Sigmoid colon (tissue), 7 donors: Measurements from ENCODE around the gene PLBD1. TPM values are rescaled to one million over a fixed set of nuclear protein-coding genes. Genes with fewer than 3 reads are reported as not detected.

ENCODE experiments used
- DNase-seq: peaks from one replicate; pipeline ENCODE4 v3.0.0-alpha.2; 2019
- H3K27ac ChIP-seq, 4 donors: fragments of 200-600 bp; sonication (generic); one replicate each; pipeline ENCODE4 v1.5.1; 2016 to 2019; ENCODE audit warnings: mild to moderate bottlenecking in 1 of 4
- H3K27me3 ChIP-seq, 3 donors: fragments of 200-600 bp; sonication (generic); one replicate each; pipeline ENCODE4 v1.5.1; 2019; ENCODE audit warnings: mild to moderate bottlenecking in 1 of 3
- H3K36me3 ChIP-seq, 4 donors: fragments of 200-600 bp; sonication (generic); one replicate each; pipeline ENCODE4 v1.5.1; 2016 to 2019
- H3K4me1 ChIP-seq, 4 donors: fragments of 200-600 bp; sonication (generic); one replicate each; pipeline ENCODE4 v1.5.1; 2017 to 2019
- H3K4me3 ChIP-seq, 4 donors: fragments of 200-600 bp; sonication (generic); one replicate each; pipeline ENCODE4 v1.5.1; 2017 to 2019; ENCODE audit warnings: mild to moderate bottlenecking in 2 of 4, moderate library complexity in 1 of 4
- H3K9me3 ChIP-seq, 4 donors: fragments of 200-600 bp in 3 of 4; sonication (generic) in 3 of 4; one replicate each; pipeline versions ENCODE4 v1.5.1 to v1.6.1; 2013 to 2019
- CTCF ChIP-seq, 4 experiments: fragments of 450-650 bp in 3 of 4; fragments of 200-600 bp in 1 of 4; IDR thresholded peaks; one replicate each; pipeline ENCODE4 v1.5.1; 2016 to 2019; ENCODE audit warnings: antibody characterized with exemption in 4 of 4, mild to moderate bottlenecking in 3 of 4, moderate library complexity in 2 of 4
- EP300 ChIP-seq, 4 donors: sonication (generic); formaldehyde crosslinking; IDR thresholded peaks; one replicate each; pipeline ENCODE4 v1.6.1; 2017; ENCODE audit warnings: antibody characterized with exemption in 4 of 4
- POLR2A ChIP-seq, 2 donors: fragments of 450-650 bp; IDR thresholded peaks; one replicate each; pipeline ENCODE4 v1.6.1; 2016; ENCODE audit warnings: antibody characterized with exemption in 2 of 2, mild to moderate bottlenecking in 2 of 2, moderate library complexity in 2 of 2
- POLR2AphosphoS5 ChIP-seq, 4 donors: sonication (generic); formaldehyde crosslinking; IDR thresholded peaks; one replicate each; pipeline ENCODE4 v1.6.1; 2017; ENCODE audit warnings: antibody characterized with exemption in 4 of 4
- WGBS, 2 donors: extraction: QIAGEN DNeasy Blood & Tissue Kit; methylation state at CpG; one replicate each; pipeline ENCODE4 v1.1.7; 2013; 5-methylcytosine and 5-hydroxymethylcytosine counted together
- intact Hi-C: fragments of 100-400 bp; cut with DNase I; formaldehyde crosslinking; loops from one replicate; pipeline ENCODE4 v1.15.1; 2023
- polyA plus RNA-seq, 3 donors: library from polyadenylated mRNA; stranded (reverse); fragments of 200-250 nt; gene quantifications; one replicate each; pipeline ENCODE4 v1.2.3, GENCODE V29; 2013
- total RNA-seq, 4 donors: library from RNA; depleted of rRNA; stranded (reverse); fragments of >200 nt; gene quantifications; one replicate each; pipeline ENCODE4 v1.1.0, GENCODE V29; 2016
- donor health status: healthy with polysubstance abuse.
- donor health status: Bipolar disorder and iron deficiency.
- donor health status: healthy.

The PLBD1 gene
- total RNA-seq (10 to 100 TPM in 2 of 4 donors, 1 to 10 TPM in 2; 8.7 to 16.2 (median 11.8) TPM), polyA plus RNA-seq (10 to 100 TPM; 15.6 to 24.4 (median 18.3) TPM)

DNA sequence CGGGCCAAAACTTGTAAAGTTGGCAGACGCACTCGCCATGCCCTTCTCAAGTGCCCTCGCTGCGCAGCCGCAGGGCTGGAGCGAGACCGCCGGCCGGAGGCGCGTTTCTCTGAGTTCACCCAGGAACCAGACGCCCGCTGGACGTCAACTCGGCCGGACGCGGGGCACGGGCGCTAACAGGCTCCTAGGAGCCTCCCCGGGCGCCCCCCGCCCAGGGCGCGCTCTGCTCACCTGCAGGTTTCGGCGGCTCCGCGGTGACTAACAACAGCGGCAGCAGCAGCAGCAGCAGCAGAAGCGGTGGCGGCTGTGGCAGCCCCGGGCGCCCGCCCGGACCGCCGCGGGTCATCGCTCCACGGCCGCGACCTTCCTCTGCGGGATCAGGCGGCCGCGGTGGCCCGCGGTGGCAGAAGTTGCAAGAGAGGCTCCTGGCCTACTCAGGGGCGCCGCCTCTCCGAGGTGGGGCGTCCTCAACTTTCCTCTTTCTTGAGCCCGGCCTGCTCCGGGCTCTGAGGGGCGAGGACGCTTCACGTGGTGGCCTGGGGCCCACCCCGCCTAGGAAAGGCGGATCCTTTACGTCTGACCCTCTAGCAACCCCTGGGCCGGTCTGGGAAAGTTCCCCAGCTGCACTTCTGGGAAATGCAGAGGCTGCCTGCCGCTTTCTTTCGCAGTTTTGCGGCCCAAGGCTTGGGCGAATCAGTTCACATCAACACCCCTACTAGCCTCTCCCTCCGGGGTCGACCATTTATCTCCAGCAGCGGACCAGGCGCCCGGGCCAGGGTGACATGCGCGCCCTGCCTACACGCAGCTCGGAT lies at the start of gene PLBD1:
Gene PLBD1, minus strand, starts transcription at position 533 of the 812 bp plus-strand sequence. Its CDS starts 187 bp downstream, at position 346.
- DNase-seq: peak; percentile 85
- no peaks in the 10 kb centered on the region for H3K27me3 ChIP-seq
- TF ChIP-seq POLR2AphosphoS5 (IDR thresholded peaks at IDR 0.05): peak in 3 of 4 donors; percentile 51 to 58 (median 56)
- no peak for TF ChIP-seq EP300 (IDR thresholded peaks at IDR 0.05)
- TF ChIP-seq CTCF (IDR thresholded peaks at IDR 0.05): no peak
- peak within 1 kb of the TSS; percentile 65 to 79 (median 74) for H3K27ac ChIP-seq
- no peaks in the 10 kb centered on the region for H3K36me3 ChIP-seq
- no peaks in the 10 kb centered on the region for H3K9me3 ChIP-seq
- intact Hi-C loops: loop anchor here (5.0 kb wide), 1 partner anchor 200 kb away; the partner anchor contains the start of gene ATF7IP
- peaks cover 0 to 14% (median 10%) of the 10 kb centered on the region in 4 donors for H3K4me1 ChIP-seq
- H3K4me3 ChIP-seq: peak within 1 kb of the TSS; percentile 50 to 68 (median 62)
- 2 to 6% methylated on average over 76 of the region's 76 CpGs for WGBS, 2 donors

GRCh38 chr12:14614704-14615121 lies 47.0 kb upstream of the PLBD1 start:
- no peak overlapping the region for H3K4me3 ChIP-seq
- 53 to 64% methylated on average over 3 of the region's 3 CpGs for WGBS, 2 donors
- TF ChIP-seq POLR2A (IDR thresholded peaks at IDR 0.05) (no peak), CTCF (IDR thresholded peaks at IDR 0.05) (no peak), POLR2AphosphoS5 (IDR thresholded peaks at IDR 0.05) (no peak), EP300 (IDR thresholded peaks at IDR 0.05) (no peak)
- no peak for DNase-seq
- no peaks in the 10 kb centered on the region for H3K9me3 ChIP-seq
- no peak overlapping the region for H3K27ac ChIP-seq
- intact Hi-C loops: no loop called here
- no peaks in the 10 kb centered on the region for H3K27me3 ChIP-seq
- peaks cover 0 to 15% (median 5%) of the 10 kb centered on the region in 4 donors for H3K4me1 ChIP-seq
- H3K36me3 ChIP-seq: no peaks in the 10 kb centered on the region

GRCh38 chr12:14613718-14614117 lies 46.0 kb upstream of the PLBD1 start:
- intact Hi-C loops: no loop called here
- peaks cover 0 to 13% (median 5%) of the 10 kb centered on the region in 4 donors for H3K4me1 ChIP-seq
- DNase-seq: no peak
- TF ChIP-seq POLR2AphosphoS5 (IDR thresholded peaks at IDR 0.05): no peak
- no peak for TF ChIP-seq EP300 (IDR thresholded peaks at IDR 0.05)
- no peak for TF ChIP-seq CTCF (IDR thresholded peaks at IDR 0.05)
- no peak for TF ChIP-seq POLR2A (IDR thresholded peaks at IDR 0.05)
- H3K36me3 ChIP-seq: no peaks in the 10 kb centered on the region
- no peaks in the 10 kb centered on the region for H3K27me3 ChIP-seq
- WGBS, 2 donors: 65 to 87% methylated on average over 1 of the region's 1 CpG
- H3K9me3 ChIP-seq: no peaks in the 10 kb centered on the region
- H3K27ac ChIP-seq: peak overlapping the region in 1 of 4 donors; percentile 11
- H3K4me3 ChIP-seq: no peak overlapping the region

DNA sequence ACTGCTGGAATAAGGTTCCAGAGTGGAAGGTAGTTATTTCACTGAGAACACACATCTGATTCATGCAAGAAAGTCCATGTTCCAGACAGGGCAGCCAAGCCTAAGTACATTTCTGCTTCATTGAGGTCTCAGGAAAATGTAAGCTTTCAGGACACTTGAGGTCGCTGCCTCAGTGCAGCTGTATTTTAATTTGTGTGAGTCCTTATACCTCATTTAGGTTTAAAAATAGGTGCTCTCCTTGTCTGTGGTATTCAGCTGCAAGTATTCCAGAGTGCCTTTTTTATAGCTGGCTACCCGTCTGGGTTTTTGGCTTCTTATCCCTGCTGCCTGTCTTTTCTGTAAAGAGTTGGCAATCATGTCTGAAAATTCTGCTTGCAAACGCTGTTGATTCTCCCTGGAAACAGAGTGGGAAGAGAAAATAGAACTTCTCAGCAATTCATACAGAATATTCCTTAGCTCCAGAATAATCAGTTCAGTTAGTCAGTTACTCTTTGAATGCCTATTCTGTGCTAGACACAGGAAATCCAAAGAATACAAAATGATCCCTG lies 45.3 kb upstream of the PLBD1 start:
- intact Hi-C loops: no loop called here
- 68 to 90% methylated on average over 3 of the region's 3 CpGs for WGBS, 2 donors
- Histone ChIP-seq H3K9me3 (no peaks in the 10 kb centered on the region), H3K36me3 (no peaks in the 10 kb centered on the region), H3K27ac (peak overlapping the region in 2 of 4 donors; percentile 11 to 15), H3K4me3 (no peak overlapping the region), H3K4me1 (peaks cover 0 to 13% (median 5%) of the 10 kb centered on the region in 4 donors), H3K27me3 (no peaks in the 10 kb centered on the region)
- no peak for TF ChIP-seq POLR2A (IDR thresholded peaks at IDR 0.05)
- no peak for TF ChIP-seq POLR2AphosphoS5 (IDR thresholded peaks at IDR 0.05)
- TF ChIP-seq CTCF (IDR thresholded peaks at IDR 0.05): no peak
- no peak for TF ChIP-seq EP300 (IDR thresholded peaks at IDR 0.05)
- DNase-seq: no peak
